ENCODE data around the gene RFX8.

Gene RFX8

DNA sequence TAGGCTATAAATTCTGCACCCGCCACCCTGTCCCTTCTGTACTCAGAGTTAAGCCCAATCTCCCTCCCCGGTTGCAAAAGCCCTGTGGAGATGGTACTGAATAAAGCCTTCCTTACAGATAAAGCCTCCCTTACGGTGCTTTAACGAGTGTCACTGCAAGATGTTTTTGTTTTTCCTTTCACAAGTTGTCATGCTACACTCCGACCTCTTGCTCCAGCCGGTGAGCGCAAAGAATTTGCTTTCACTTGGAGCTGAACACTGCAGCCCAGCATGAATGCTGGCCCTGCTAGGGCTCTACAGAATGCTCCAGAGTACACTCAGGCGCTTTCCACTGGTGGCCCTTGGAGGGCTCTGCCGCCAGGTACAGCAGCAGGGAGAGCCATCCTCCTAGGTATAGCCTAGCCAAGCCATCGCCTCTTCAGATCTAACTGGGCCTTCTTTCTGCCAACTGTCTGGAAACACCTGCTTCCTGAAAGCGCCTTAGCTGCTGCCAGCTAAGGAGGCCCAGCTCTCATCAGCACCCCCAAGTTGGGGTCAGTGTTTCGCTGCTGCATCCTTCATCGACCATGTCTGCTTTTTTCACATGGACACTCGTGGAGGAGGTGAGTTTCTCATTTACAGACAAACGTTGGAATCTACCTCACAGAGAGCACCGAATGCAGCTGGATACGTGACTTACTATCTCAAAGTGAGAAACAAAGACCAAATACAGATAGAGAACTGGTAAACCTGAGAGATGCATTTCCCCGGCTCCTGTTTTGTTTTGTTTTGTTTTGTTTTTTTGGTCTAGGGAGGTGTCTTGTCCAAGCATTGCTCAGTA, 74.2 kb downstream of the RFX8 start:
- H3K27me3 ChIP-seq (ENCODE audit: control insufficient read depth in 1 of 2, insufficient read depth in 2 of 2, low read length in 2 of 2), result peaks cover 2 to 14% of the 10 kb centered on the region in 2 donors
- no peak overlapping the region for H3K27ac ChIP-seq (ENCODE audit: low read length)
- no peak overlapping the region for H3K9ac ChIP-seq (ENCODE audit: low read length in 2 of 2)
- no peaks in the 10 kb centered on the region for H3K4me1 ChIP-seq (ENCODE audit: control insufficient read depth, insufficient read depth, low read length)
- H3K36me3 ChIP-seq (ENCODE audit: control insufficient read depth in 2 of 2, insufficient read depth in 2 of 2, low read length in 2 of 2), result no peaks in the 10 kb centered on the region
- no peak overlapping the region for H3K4me3 ChIP-seq (ENCODE audit: low read length in 2 of 2)
- no peaks in the 10 kb centered on the region for H3K9me3 ChIP-seq (ENCODE audit: control insufficient read depth in 2 of 2, low read length in 2 of 2)

DNA sequence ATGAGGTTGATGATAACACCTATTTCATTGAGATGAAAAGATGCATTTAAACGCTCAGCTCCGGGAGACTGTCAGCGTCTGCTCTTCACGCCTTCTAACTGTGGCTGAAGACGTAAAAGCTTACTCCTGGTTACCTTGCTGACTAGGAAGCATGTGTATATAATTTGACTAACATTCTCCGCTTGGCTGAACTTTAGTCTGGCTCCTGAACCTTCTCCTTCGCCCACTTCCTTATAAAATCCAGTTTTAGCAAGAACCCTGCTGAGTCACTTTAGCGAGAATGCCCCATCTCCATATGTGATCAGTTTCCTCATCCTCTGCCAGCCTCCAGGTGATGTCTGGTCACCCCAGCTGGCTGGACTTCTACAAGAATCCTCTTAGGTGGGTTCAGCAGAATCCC, 74.9 kb downstream of the RFX8 start:
- no peaks in the 10 kb centered on the region for H3K9me3 ChIP-seq (ENCODE audit: control insufficient read depth in 2 of 2, low read length in 2 of 2)
- H3K36me3 ChIP-seq (ENCODE audit: control insufficient read depth in 2 of 2, insufficient read depth in 2 of 2, low read length in 2 of 2), result no peaks in the 10 kb centered on the region
- no peak overlapping the region for H3K4me3 ChIP-seq (ENCODE audit: low read length in 2 of 2)
- H3K27me3 ChIP-seq (ENCODE audit: control insufficient read depth in 1 of 2, insufficient read depth in 2 of 2, low read length in 2 of 2), result peaks cover 2 to 14% of the 10 kb centered on the region in 2 donors
- H3K4me1 ChIP-seq (ENCODE audit: control insufficient read depth, insufficient read depth, low read length), result no peaks in the 10 kb centered on the region
- no peak overlapping the region for H3K27ac ChIP-seq (ENCODE audit: low read length)
- no peak overlapping the region for H3K9ac ChIP-seq (ENCODE audit: low read length in 2 of 2)

DNA sequence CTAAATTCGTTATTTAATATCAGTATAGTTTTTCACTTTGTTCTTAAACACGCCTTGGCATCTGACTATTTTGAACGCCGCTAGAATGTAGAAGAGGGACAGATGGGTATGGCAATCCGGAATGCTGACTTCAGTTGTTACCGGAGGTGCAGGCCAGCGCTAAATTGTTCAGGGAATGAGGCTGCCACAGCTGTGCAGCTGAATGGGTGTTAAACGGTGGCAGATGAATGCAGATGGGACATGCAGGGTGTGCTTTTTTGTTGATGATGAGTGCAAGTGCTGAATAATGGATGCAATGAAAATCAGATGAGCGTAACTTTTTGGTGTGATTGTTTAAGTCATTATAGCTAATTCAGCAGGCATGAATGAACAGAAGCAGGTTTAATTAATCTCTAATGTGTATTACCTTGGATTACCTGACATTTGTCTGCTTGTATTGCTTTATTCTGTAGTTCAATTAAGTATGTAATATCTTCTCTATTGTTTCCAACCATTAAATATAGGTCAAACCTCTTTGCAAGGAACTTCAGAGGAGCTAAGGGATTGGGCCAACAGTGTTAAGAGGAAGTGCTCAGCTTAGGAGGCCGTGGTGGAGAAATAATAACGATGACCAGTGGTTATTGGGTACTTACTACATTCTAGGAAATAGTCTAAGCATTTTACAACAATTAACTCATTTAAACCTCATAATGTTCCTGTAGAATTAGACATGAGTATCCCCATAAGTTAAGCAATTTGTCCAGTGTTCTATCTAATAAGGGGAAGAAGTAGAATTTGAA, 75.7 kb downstream of the RFX8 start:
- Histone ChIP-seq H3K4me1 (ENCODE audit: control insufficient read depth, insufficient read depth, low read length) (no peaks in the 10 kb centered on the region), H3K9me3 (ENCODE audit: control insufficient read depth in 2 of 2, low read length in 2 of 2) (no peaks in the 10 kb centered on the region), H3K9ac (ENCODE audit: low read length in 2 of 2) (no peak overlapping the region), H3K36me3 (ENCODE audit: control insufficient read depth in 2 of 2, insufficient read depth in 2 of 2, low read length in 2 of 2) (no peaks in the 10 kb centered on the region), H3K4me3 (ENCODE audit: low read length in 2 of 2) (no peak overlapping the region), H3K27me3 (ENCODE audit: control insufficient read depth in 1 of 2, insufficient read depth in 2 of 2, low read length in 2 of 2) (peaks cover 2 to 14% of the 10 kb centered on the region in 2 donors), H3K27ac (ENCODE audit: low read length) (no peak overlapping the region)

DNA sequence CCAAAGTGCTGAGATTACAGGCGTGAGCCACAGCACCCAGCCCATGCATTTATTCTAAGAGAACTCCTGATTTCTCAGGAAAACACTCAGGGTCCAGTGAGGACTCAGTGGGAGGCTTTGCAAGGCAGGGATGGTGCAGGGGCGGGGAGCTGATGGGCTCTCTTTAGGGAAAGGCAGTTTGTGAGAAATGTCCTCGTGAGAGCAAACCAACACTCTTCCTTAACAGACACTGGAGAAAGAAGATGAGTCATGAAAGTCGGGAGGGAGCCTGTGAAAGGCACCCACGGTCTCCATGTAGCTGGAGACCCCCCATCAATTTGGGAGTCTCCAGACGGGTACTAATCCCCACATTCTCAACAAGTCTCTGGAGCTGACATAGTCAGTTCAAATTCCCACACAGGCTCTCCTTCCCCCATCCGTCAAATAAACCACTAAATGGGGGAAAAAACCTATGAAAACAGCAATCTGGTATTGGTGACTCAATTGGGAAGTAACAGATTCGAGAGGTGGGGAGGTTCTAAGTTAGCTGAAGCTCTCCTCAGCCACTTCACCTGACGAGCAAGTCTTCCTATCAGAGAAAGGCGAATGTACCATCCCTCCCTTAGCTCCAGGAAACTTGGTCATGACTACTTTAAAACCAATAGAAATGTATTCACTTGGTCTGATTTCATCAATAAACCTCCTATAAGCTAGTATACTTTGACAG, 76.6 kb downstream of the RFX8 start:
- Histone ChIP-seq H3K27me3 (ENCODE audit: control insufficient read depth in 1 of 2, insufficient read depth in 2 of 2, low read length in 2 of 2) (peaks cover 2 to 14% of the 10 kb centered on the region in 2 donors), H3K36me3 (ENCODE audit: control insufficient read depth in 2 of 2, insufficient read depth in 2 of 2, low read length in 2 of 2) (no peaks in the 10 kb centered on the region), H3K9ac (ENCODE audit: low read length in 2 of 2) (no peak overlapping the region), H3K9me3 (ENCODE audit: control insufficient read depth in 2 of 2, low read length in 2 of 2) (no peaks in the 10 kb centered on the region), H3K4me3 (ENCODE audit: low read length in 2 of 2) (no peak overlapping the region), H3K27ac (ENCODE audit: low read length) (no peak overlapping the region), H3K4me1 (ENCODE audit: control insufficient read depth, insufficient read depth, low read length) (no peaks in the 10 kb centered on the region)

DNA sequence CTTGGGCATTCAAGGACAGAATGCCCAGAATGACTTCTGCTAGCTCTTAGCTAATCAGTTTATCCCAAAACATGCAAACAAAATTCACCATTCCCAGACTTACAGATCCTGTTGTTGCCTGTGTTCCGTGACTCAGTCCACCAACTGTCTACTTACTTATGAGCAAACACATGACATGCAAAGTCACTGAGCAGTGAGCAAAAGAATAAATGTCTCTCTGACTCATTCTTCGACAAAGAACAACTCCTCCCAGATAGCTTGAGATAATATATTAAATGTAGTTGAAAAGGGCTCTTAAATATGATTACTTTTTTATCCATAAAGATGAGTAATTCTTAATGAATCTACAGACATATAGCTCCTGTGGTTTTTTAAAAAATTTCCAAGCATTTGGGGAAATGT, 78.6 kb downstream of the RFX8 start:
- Histone ChIP-seq H3K27ac (ENCODE audit: low read length) (no peak overlapping the region), H3K9ac (ENCODE audit: low read length in 2 of 2) (no peak overlapping the region), H3K27me3 (ENCODE audit: control insufficient read depth in 1 of 2, insufficient read depth in 2 of 2, low read length in 2 of 2) (peaks cover 2 to 14% of the 10 kb centered on the region in 2 donors), H3K4me1 (ENCODE audit: control insufficient read depth, insufficient read depth, low read length) (no peaks in the 10 kb centered on the region), H3K4me3 (ENCODE audit: low read length in 2 of 2) (no peak overlapping the region), H3K9me3 (ENCODE audit: control insufficient read depth in 2 of 2, low read length in 2 of 2) (no peaks in the 10 kb centered on the region), H3K36me3 (ENCODE audit: control insufficient read depth in 2 of 2, insufficient read depth in 2 of 2, low read length in 2 of 2) (no peaks in the 10 kb centered on the region)

DNA sequence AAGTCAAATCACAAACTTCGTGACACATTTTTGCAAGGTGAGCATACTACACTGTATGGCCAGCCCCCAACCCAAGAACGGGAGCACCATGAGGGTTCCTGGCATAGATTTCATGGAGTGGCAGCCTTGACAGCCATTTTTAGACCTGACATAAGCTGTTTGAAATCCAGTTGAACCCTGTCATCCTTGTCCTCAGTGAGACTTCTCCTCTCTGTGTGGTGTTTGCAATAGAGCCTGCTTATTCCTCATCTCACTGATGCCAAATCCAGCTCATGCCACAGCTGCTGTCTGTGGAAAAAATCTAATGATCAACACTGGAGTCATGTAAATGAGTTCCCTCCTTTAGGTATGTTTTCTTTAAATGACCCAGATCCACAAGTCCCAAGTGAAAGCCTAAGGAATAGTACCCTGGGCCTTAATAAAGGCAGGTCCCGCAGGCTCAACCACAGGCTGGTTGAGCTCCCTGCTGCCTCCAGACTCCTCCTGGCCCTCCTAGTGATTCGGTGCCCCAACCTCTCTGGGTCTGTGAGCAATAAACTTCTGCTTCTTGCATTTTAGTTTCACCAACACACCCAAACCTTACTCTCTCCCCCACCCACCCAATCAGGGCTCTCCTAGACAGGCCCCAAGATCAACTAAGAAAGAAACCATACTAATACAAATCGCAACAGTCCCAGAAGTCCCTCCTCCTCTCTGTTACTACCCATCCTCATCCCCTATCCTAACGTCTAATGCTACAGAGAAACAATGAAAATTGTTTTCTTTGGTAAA, 79.2 kb downstream of the RFX8 start:
- Histone ChIP-seq H3K9ac (ENCODE audit: low read length in 2 of 2) (no peak overlapping the region), H3K27ac (ENCODE audit: low read length) (no peak overlapping the region), H3K36me3 (ENCODE audit: control insufficient read depth in 2 of 2, insufficient read depth in 2 of 2, low read length in 2 of 2) (no peaks in the 10 kb centered on the region), H3K4me1 (ENCODE audit: control insufficient read depth, insufficient read depth, low read length) (no peaks in the 10 kb centered on the region), H3K9me3 (ENCODE audit: control insufficient read depth in 2 of 2, low read length in 2 of 2) (no peaks in the 10 kb centered on the region), H3K4me3 (ENCODE audit: low read length in 2 of 2) (no peak overlapping the region), H3K27me3 (ENCODE audit: control insufficient read depth in 1 of 2, insufficient read depth in 2 of 2, low read length in 2 of 2) (peaks cover 4 to 11% of the 10 kb centered on the region in 2 donors)

DNA sequence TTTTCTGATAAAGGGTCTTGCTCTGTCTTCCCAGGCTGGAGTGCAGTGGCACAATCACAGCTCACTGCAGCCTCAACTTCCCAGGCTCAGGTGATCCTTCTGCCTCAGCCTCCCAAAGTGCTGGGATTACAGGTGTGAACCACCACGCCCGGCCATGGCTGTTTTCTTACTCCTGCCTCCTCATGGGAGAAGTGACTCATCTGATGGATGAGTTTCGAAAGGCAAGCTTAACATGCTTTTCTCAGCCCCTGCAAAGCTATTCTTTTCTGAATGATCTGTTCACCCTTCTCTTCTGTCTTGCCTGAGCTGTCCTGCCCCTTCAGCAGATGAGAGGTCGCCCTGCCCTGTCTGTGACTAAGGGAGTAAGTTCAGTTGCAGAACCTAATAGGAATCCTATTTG, 86.7 kb downstream of the RFX8 start:
- Histone ChIP-seq H3K27ac (ENCODE audit: low read length) (no peak overlapping the region), H3K9me3 (ENCODE audit: control insufficient read depth in 2 of 2, low read length in 2 of 2) (no peaks in the 10 kb centered on the region), H3K4me3 (ENCODE audit: low read length in 2 of 2) (no peak overlapping the region), H3K36me3 (ENCODE audit: control insufficient read depth in 2 of 2, insufficient read depth in 2 of 2, low read length in 2 of 2) (no peaks in the 10 kb centered on the region), H3K9ac (ENCODE audit: low read length in 2 of 2) (no peak overlapping the region), H3K27me3 (ENCODE audit: control insufficient read depth in 1 of 2, insufficient read depth in 2 of 2, low read length in 2 of 2) (peaks cover 28 to 46% of the 10 kb centered on the region in 2 donors), H3K4me1 (ENCODE audit: control insufficient read depth, insufficient read depth, low read length) (peaks cover 14% of the 10 kb centered on the region)

DNA sequence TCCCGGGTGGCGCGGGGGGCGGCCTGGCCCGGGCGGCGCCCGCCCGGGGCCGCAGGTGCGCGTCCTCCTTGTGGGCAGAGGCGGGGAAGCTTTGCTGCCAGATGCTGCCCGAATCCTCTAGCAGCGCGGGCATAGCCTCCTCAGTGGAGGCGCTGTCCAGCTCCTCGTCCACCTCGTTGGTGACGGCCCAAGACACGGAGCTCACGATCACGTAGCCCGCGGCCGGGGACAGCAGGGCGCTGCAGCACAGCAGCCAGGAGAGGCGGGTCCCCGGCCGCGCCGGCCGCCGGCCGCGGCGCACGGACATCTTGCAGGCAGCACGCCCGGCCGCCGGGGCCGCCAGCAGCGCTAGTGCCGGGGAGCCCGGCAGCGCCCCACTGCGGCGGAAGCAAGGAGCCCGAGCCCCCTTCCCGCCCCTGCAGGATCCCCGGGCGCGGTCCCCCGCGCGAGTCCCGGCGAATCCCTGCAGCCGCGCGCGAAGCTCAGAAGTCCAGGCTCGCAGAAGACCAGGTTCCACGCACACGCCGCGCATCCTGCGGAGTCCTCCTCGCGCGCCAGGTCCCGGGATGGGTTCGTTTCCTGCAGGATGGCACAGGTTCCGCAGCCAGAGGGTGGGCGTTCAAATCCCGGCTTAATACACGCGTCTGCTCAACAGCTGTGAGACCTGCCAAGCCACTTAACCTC, 87.6 kb downstream of the RFX8 start, which contains the start of gene CREG2:
Gene CREG2, minus strand, starts transcription at position 353 of the 684 bp plus-strand sequence. Its CDS starts 46 bp downstream, at position 307.
- H3K9me3 ChIP-seq (ENCODE audit: control insufficient read depth in 2 of 2, low read length in 2 of 2), result no peaks in the 10 kb centered on the region
- no peak within 1 kb of the TSS for H3K27ac ChIP-seq (ENCODE audit: low read length)
- H3K9ac ChIP-seq (ENCODE audit: low read length in 2 of 2), result no peak within 1 kb of the TSS
- peaks cover 28 to 49% of the 10 kb centered on the region in 2 donors for H3K27me3 ChIP-seq (ENCODE audit: control insufficient read depth in 1 of 2, insufficient read depth in 2 of 2, low read length in 2 of 2)
- no peaks in the 10 kb centered on the region for H3K36me3 ChIP-seq (ENCODE audit: control insufficient read depth in 2 of 2, insufficient read depth in 2 of 2, low read length in 2 of 2)
- H3K4me3 ChIP-seq (ENCODE audit: low read length in 2 of 2), result peak within 1 kb of the TSS; percentile 41 to 69
- H3K4me1 ChIP-seq (ENCODE audit: control insufficient read depth, insufficient read depth, low read length), result peaks cover 14% of the 10 kb centered on the region

DNA sequence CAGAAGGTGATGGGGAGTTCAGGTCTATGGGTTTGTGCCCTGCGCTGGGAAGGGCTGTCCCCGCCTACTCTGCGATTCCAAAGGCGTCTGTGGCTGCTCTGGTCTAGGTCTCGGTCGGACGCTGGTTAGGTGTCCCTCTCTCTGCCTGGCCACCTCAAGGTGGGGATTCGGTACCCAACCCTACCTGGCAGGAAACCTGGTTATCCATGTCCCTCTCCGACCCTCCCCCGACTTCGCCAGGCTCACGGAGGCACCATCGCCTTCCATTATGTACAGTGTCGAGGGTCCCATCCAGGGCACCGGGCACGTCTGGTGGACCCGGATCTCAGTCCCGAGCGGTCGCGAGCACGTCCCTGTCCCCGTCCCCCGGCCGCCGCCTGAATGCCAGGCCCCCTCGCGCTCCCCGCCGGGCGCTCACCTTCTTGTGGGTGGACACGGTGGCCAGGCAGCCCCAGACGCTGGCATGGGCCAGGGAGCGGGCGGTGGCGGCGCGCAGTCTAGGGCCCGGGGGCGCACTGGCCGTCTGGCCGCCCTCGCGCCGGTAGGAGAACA, 88.2 kb downstream of the RFX8 start:
- peaks cover 29 to 49% of the 10 kb centered on the region in 2 donors for H3K27me3 ChIP-seq (ENCODE audit: control insufficient read depth in 1 of 2, insufficient read depth in 2 of 2, low read length in 2 of 2)

More for the DNA sequence above, 88.2 kb downstream of the RFX8 start:
- Histone ChIP-seq H3K9ac (ENCODE audit: low read length in 2 of 2) (no peak overlapping the region), H3K4me3 (ENCODE audit: low read length in 2 of 2) (peak overlapping the region in 1 of 2 donors; percentile 69), H3K27ac (ENCODE audit: low read length) (no peak overlapping the region), H3K36me3 (ENCODE audit: control insufficient read depth in 2 of 2, insufficient read depth in 2 of 2, low read length in 2 of 2) (no peaks in the 10 kb centered on the region), H3K4me1 (ENCODE audit: control insufficient read depth, insufficient read depth, low read length) (peaks cover 14% of the 10 kb centered on the region), H3K9me3 (ENCODE audit: control insufficient read depth in 2 of 2, low read length in 2 of 2) (no peaks in the 10 kb centered on the region)
